Measurements from ENCODE around the gene SOCS1. TPM values are rescaled to one million over a fixed set of nuclear protein-coding genes. Genes with fewer than 3 reads are reported as not detected.

SOCS1 gene
- total RNA-seq, 1 donor from 2014 or later: 76.2 TPM

DNA sequence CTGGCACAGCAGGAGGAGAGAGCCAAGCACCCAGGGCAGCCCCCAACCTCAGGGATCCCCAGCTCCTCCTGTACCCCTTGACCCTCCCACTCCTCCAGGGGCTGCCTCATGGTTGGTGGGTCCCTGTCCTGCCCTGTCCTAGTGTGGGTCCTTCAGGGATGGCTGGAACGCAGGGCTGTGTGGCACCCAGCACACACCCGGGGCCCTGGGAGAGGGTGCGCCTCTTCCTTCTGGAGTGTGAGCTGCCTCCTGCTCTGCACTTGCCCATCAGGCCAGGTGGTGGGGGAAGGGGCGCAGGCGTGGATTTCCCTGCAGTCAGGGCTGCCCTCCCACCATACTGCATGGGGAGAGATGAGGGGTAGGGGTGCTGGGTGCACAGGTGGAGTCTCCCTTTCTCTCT is 42.6 kb downstream of the SOCS1 start:
- Mint-ChIP-seq H3K4me3 (no peak overlapping the region), H3K9me3 (peaks cover 9% of the 10 kb centered on the region), H3K36me3 (ENCODE audit: low read depth) (no peaks in the 10 kb centered on the region), H3K27me3 (peaks cover 7% of the 10 kb centered on the region), H3K27ac (no peak overlapping the region), H3K4me1 (peaks cover 18% of the 10 kb centered on the region)
- intact Hi-C loops (cut with micrococcal nuclease): no loop called here
- no peak for ATAC-seq (ENCODE audit: low read depth)
- POLR2A ChIA-PET: interaction anchor here (0.5 to 3.3 kb wide), 8 partner anchors 10 to 590 kb away, joined by 3 to 31 read pairs (median 4); partner anchors contain the start of gene SOCS1
- no peak for DNase-seq
- CTCF ChIA-PET: interaction anchor here (1.0 kb wide), 1 partner anchor 20 kb away, joined by 3 read pairs; no protein-coding TSS in a partner anchor
- TF ChIP-seq, protein P1, sequence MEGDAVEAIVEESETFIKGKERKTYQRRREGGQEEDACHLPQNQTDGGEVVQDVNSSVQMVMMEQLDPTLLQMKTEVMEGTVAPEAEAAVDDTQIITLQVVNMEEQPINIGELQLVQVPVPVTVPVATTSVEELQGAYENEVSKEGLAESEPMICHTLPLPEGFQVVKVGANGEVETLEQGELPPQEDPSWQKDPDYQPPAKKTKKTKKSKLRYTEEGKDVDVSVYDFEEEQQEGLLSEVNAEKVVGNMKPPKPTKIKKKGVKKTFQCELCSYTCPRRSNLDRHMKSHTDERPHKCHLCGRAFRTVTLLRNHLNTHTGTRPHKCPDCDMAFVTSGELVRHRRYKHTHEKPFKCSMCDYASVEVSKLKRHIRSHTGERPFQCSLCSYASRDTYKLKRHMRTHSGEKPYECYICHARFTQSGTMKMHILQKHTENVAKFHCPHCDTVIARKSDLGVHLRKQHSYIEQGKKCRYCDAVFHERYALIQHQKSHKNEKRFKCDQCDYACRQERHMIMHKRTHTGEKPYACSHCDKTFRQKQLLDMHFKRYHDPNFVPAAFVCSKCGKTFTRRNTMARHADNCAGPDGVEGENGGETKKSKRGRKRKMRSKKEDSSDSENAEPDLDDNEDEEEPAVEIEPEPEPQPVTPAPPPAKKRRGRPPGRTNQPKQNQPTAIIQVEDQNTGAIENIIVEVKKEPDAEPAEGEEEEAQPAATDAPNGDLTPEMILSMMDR (IDR thresholded peaks at IDR 0.05): no peak

DNA sequence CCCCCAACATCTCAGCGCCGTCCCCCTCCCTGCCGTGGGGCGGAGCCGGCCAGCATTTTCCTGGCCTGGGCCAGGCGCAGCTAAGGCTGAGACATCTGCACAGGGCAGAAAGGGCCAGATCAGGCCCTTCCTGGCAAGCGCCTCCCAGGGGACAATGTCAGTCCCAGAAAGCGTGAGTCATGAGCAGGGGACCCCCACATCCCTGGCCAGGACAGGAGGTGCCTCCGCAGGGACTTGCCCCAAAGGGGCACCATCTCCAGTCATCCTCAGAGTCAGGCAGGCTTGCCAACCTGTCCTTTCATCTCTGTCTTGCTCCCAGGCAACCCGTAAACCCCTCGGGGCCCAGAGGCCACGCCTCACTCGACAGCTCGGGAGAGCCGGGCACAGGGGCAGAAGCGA is 43.2 kb downstream of the SOCS1 start:
- Mint-ChIP-seq H3K4me1 (peaks cover 18% of the 10 kb centered on the region), H3K4me3 (no peak overlapping the region), H3K27me3 (peaks cover 7% of the 10 kb centered on the region), H3K9me3 (peaks cover 9% of the 10 kb centered on the region), H3K27ac (no peak overlapping the region), H3K36me3 (ENCODE audit: low read depth) (no peaks in the 10 kb centered on the region)
- ATAC-seq (ENCODE audit: low read depth) (peak; percentile 76), DNase-seq (peak; percentile 31)
- intact Hi-C loops (cut with micrococcal nuclease): no loop called here
- POLR2A ChIA-PET: interaction anchor here (0.5 to 3.3 kb wide), 6 partner anchors 12 to 590 kb away, joined by 3 to 31 read pairs (median 5); partner anchors contain the start of gene SOCS1
- TF ChIP-seq, protein P1 (IDR thresholded peaks at IDR 0.05): no peak
- CTCF ChIA-PET: interaction anchor here (1.0 to 1.5 kb wide), 2 partner anchors 20 to 29 kb away, joined by 3 read pairs; no protein-coding TSS in a partner anchor

DNA sequence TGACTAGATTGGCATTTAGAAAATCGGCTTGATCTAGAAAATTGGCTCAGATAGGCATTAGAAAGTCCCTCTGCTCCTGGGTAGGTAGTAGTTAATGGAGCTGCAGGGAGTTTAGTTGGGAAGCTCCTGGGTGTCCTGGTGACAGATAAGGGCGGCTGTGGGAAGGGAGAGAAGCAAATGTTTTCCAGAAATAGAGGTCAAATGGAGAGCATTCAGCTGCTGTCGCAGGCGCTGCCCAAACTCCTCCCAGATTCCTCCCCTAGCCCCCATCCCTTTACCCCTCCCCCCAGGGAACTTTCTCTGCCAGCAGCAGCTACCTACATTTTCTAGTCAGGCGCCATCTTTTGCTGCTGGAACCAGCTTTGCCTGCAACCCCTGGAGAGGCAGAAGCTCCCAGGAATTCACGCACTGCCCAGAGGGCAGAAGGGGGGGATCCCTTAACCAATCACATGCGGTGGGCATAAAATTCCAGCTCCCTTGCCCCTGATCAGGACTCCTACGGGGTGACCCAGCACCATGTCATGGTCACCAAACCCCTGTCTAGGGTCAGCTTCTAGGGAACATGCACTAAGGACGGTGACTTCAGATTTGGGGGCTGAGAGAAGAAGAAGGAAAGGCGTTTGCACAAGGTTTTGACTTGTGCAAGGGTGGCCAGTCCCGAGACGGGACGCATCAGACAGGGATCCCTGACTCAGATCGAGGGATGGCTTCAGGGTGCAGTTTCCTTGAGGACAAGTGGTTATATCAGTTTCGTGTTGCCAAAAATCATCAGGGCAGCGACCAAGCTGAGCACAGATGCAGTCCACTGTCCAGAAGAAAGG is 43.8 kb downstream of the SOCS1 start:
- H3K27ac Mint-ChIP-seq: no peak overlapping the region

DNA sequence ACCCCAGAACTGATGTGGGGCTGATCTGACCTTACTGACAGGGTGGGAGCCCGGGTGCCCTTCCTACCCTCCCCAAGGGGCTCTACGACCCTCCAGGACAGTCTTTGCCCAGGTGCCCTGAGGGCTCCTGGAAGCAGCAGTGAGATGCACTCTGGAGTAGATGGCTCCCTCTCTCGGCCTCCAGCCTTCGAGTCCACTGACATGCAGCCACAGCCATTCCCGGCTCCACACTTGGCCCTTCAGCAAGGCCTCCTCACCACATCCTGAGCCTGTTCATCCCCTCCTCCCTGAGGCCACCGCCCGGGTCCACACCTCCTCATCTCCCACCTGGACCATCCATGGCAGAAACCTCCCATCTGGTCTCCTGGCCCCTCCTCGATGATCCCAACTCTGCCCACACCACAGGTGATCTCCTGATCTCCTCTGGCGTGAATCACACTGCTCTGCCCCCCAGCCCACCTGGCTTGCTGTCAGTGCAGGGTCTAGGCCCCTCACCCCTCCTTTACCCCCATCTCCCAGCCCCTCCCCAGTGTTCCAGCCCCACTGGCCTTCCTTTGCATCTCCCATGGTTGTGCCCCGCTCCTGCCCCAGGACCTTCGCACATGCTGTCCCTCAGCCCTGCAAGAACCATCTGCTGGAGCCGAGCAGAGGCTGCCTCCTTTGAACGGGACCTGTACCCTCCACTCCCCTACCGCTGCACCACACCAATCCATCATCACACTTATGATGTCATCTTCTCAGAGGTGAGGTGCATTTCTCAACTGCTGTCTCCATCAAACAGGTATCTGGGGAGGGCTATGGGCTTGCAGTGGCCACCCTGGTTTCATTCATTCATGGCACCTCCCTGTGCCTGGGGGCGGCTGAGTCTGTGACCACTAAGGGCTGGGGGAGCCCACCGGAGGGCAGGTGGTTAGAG is 44.7 kb downstream of the SOCS1 start:
- no peaks in the 10 kb centered on the region for H3K36me3 Mint-ChIP-seq (ENCODE audit: low read depth)
- peaks cover 10% of the 10 kb centered on the region for H3K9me3 Mint-ChIP-seq
- intact Hi-C loops (cut with micrococcal nuclease): no loop called here
- no peak for DNase-seq
- ChIA-PET CTCF (interaction anchor here (1.0 to 1.5 kb wide), 2 partner anchors 14 to 28 kb away, joined by 3 read pairs; no protein-coding TSS in a partner anchor), POLR2A (interaction anchor here (1.6 kb wide), 1 partner anchor 44 kb away, joined by 6 read pairs; the partner anchor contains the start of gene SOCS1)
- H3K27ac Mint-ChIP-seq: peak overlapping the region; percentile 38
- H3K4me1 Mint-ChIP-seq: peaks cover 29% of the 10 kb centered on the region
- TF ChIP-seq, protein P1 (IDR thresholded peaks at IDR 0.05): no peak
- ATAC-seq (ENCODE audit: low read depth): no peak
- H3K4me3 Mint-ChIP-seq: no peak overlapping the region
- H3K27me3 Mint-ChIP-seq: peaks cover 7% of the 10 kb centered on the region

More for the DNA sequence above, 43.8 kb downstream of the SOCS1 start:
- intact Hi-C loops (cut with micrococcal nuclease): no loop called here
- H3K4me3 Mint-ChIP-seq: no peak overlapping the region
- H3K27me3 Mint-ChIP-seq: peaks cover 7% of the 10 kb centered on the region
- ATAC-seq (ENCODE audit: low read depth) (no peak), DNase-seq (no peak)
- H3K4me1 Mint-ChIP-seq: peaks cover 21% of the 10 kb centered on the region
- ChIA-PET POLR2A (interaction anchor here (1.6 to 3.3 kb wide), 2 partner anchors 13 to 44 kb away, joined by 6 to 31 read pairs; partner anchors contain the start of gene SOCS1), CTCF (interaction anchor here (1.0 to 1.5 kb wide), 2 partner anchors 13 to 29 kb away, joined by 3 read pairs; no protein-coding TSS in a partner anchor)
- no peaks in the 10 kb centered on the region for H3K36me3 Mint-ChIP-seq (ENCODE audit: low read depth)
- TF ChIP-seq, protein P1 (IDR thresholded peaks at IDR 0.05): no peak
- peaks cover 11% of the 10 kb centered on the region for H3K9me3 Mint-ChIP-seq

Data from activated B cell treated with CpG ODN at 0.5 μM for 24 hours (primary cell).